Measurements from ENCODE around the gene NAV2. TPM values are rescaled to one million over a fixed set of nuclear protein-coding genes. Genes with fewer than 3 reads are reported as not detected.

The NAV2 gene
- total RNA-seq, 1 experiment from 2014 or later: 2.1 TPM

DNA sequence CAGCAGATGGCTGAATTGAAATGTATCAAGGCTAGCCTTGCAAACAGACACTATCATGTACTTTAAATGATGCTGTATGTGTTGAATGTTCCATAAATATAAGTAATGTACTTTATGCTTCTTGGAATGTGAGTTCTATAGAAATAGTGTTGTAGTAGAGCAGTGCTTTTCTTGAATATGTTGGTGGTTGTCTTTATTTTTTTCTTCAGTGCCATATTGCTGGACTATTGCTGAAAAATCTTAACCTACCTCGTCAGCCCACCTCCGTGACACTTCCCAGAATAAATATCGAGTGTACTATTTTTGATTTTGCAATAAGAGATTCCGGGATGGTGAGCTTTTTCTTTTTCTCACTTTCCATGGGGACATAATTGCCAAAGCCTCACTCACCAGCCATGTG lies 153.9 kb downstream of the NAV2 start (continued):
- no peak for TF ChIP-seq ELF1 (IDR thresholded peaks at IDR 0.05; ENCODE audit: borderline replicate concordance, low read depth)
- TF ChIP-seq SIN3A (IDR thresholded peaks at IDR 0.05; ENCODE audit: low read depth): no peak

DNA sequence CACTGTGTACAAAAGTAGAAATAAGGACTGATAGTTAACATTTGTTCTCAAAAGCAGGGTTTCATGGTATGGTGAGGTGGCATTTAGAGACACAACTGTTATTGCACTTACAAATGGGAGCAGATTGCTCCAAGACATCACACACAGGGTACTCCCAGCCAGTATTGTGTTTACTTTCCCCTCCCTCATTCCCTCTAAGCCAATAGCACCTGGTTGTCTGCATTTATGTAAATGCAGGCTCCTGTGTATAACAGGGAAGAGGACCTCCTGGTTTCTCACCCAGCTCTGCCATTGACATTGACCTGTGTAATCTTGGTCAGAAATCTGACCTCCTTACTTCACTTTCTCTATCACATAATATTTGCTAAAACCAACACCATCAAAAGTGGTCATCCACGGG lies 154.4 kb downstream of the NAV2 start:
- no peaks in the 10 kb centered on the region for H3K9me2 ChIP-seq (ENCODE audit: insufficient read depth)
- H3K4me1 ChIP-seq (ENCODE audit: control insufficient read depth in 1 of 2, insufficient read depth in 2 of 2, low read length in 2 of 2): no peaks in the 10 kb centered on the region
- ATAC-seq (no peak), DNase-seq (ENCODE audit: low read depth, low spot score) (no peak)
- no peak for TF ChIP-seq SIN3A (IDR thresholded peaks at IDR 0.05; ENCODE audit: low read depth)
- no peak for TF ChIP-seq TCF7L2 (IDR thresholded peaks at IDR 0.05; ENCODE audit: borderline replicate concordance, extremely low read depth, insufficient read depth, insufficient read length)
- TF ChIP-seq, protein P1, sequence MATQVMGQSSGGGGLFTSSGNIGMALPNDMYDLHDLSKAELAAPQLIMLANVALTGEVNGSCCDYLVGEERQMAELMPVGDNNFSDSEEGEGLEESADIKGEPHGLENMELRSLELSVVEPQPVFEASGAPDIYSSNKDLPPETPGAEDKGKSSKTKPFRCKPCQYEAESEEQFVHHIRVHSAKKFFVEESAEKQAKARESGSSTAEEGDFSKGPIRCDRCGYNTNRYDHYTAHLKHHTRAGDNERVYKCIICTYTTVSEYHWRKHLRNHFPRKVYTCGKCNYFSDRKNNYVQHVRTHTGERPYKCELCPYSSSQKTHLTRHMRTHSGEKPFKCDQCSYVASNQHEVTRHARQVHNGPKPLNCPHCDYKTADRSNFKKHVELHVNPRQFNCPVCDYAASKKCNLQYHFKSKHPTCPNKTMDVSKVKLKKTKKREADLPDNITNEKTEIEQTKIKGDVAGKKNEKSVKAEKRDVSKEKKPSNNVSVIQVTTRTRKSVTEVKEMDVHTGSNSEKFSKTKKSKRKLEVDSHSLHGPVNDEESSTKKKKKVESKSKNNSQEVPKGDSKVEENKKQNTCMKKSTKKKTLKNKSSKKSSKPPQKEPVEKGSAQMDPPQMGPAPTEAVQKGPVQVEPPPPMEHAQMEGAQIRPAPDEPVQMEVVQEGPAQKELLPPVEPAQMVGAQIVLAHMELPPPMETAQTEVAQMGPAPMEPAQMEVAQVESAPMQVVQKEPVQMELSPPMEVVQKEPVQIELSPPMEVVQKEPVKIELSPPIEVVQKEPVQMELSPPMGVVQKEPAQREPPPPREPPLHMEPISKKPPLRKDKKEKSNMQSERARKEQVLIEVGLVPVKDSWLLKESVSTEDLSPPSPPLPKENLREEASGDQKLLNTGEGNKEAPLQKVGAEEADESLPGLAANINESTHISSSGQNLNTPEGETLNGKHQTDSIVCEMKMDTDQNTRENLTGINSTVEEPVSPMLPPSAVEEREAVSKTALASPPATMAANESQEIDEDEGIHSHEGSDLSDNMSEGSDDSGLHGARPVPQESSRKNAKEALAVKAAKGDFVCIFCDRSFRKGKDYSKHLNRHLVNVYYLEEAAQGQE (IDR thresholded peaks at IDR 0.05; ENCODE audit: low read depth): no peak
- TF ChIP-seq POLR2A (IDR thresholded peaks at IDR 0.05; ENCODE audit: borderline replicate concordance, extremely low read depth, insufficient read depth, insufficient read length): no peak
- no peak for TF ChIP-seq RAD21 (IDR thresholded peaks at IDR 0.05; ENCODE audit: low read depth)
- TF ChIP-seq JUND (IDR thresholded peaks at IDR 0.05): no peak
- no peak for TF ChIP-seq YY1 (IDR thresholded peaks at IDR 0.05; ENCODE audit: extremely low read depth, insufficient replicate concordance, low read depth, low read length)
- no peak for TF ChIP-seq SP1 (IDR thresholded peaks at IDR 0.05; ENCODE audit: low read depth)
- TF ChIP-seq ZFX (IDR thresholded peaks at IDR 0.05): no peak
- TF ChIP-seq ZNF274 (IDR thresholded peaks at IDR 0.05; ENCODE audit: low read depth, low read length): no peak
- no peak for TF ChIP-seq ELF1 (IDR thresholded peaks at IDR 0.05; ENCODE audit: borderline replicate concordance, low read depth)
- no peak for TF ChIP-seq EZH2phosphoT487 (IDR thresholded peaks at IDR 0.05; ENCODE audit: borderline replicate concordance)
- TF ChIP-seq, protein P2, sequence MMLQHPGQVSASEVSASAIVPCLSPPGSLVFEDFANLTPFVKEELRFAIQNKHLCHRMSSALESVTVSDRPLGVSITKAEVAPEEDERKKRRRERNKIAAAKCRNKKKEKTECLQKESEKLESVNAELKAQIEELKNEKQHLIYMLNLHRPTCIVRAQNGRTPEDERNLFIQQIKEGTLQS (IDR thresholded peaks at IDR 0.05): no peak
- TF ChIP-seq, protein P3, sequence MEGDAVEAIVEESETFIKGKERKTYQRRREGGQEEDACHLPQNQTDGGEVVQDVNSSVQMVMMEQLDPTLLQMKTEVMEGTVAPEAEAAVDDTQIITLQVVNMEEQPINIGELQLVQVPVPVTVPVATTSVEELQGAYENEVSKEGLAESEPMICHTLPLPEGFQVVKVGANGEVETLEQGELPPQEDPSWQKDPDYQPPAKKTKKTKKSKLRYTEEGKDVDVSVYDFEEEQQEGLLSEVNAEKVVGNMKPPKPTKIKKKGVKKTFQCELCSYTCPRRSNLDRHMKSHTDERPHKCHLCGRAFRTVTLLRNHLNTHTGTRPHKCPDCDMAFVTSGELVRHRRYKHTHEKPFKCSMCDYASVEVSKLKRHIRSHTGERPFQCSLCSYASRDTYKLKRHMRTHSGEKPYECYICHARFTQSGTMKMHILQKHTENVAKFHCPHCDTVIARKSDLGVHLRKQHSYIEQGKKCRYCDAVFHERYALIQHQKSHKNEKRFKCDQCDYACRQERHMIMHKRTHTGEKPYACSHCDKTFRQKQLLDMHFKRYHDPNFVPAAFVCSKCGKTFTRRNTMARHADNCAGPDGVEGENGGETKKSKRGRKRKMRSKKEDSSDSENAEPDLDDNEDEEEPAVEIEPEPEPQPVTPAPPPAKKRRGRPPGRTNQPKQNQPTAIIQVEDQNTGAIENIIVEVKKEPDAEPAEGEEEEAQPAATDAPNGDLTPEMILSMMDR (IDR thresholded peaks at IDR 0.05 in 2 of 3, conservative IDR thresholded peaks at IDR 0.05 in 1 of 3; ENCODE audit: borderline replicate concordance in 1 of 3, insufficient read depth in 1 of 3, low read depth in 2 of 3, low read length in 2 of 3): no peak
- no peak for TF ChIP-seq FOSL1 (IDR thresholded peaks at IDR 0.05; ENCODE audit: low read depth)
- no peak for TF ChIP-seq POLR2AphosphoS5 (IDR thresholded peaks at IDR 0.05; ENCODE audit: low read depth, low read length)
- no peak for TF ChIP-seq CEBPB (IDR thresholded peaks at IDR 0.05; ENCODE audit: low read depth)
- TF ChIP-seq, protein P4, sequence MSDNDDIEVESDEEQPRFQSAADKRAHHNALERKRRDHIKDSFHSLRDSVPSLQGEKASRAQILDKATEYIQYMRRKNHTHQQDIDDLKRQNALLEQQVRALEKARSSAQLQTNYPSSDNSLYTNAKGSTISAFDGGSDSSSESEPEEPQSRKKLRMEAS (IDR thresholded peaks at IDR 0.05): no peak
- TF ChIP-seq EZH2 (IDR thresholded peaks at IDR 0.05): no peak
- no peak for TF ChIP-seq CBX3 (IDR thresholded peaks at IDR 0.05; ENCODE audit: low read depth)
- intact Hi-C loops (cut with micrococcal nuclease): no loop called here
- no peak overlapping the region for H3K9ac ChIP-seq (ENCODE audit: low read length)
- no peaks in the 10 kb centered on the region for H3K36me3 ChIP-seq (ENCODE audit: control insufficient read depth in 1 of 2, insufficient read depth in 2 of 2, low read length in 2 of 2)
- H3K4me2 ChIP-seq (ENCODE audit: low read length): no peak overlapping the region
- no peak overlapping the region for H3K4me3 ChIP-seq (replicated peaks in 1 of 2; ENCODE audit: low read depth in 1 of 2, low read length in 2 of 2)
- no peak overlapping the region for H2AFZ ChIP-seq (ENCODE audit: low read depth, low read length, poor library complexity, severe bottlenecking)
- CTCF ChIA-PET: no interaction called here
- no peaks in the 10 kb centered on the region for H3K27me3 ChIP-seq (ENCODE audit: insufficient read depth, low read length)
- no peak overlapping the region for H3K27ac ChIP-seq (ENCODE audit: low read depth, low read length)
- H3K79me2 ChIP-seq (ENCODE audit: insufficient read depth, low read length): no peaks in the 10 kb centered on the region
- no TSS peak for BruUV-seq (replicated peaks)
- H3K9me3 ChIP-seq (ENCODE audit: control insufficient read depth in 1 of 2, insufficient read depth in 1 of 2, low read depth in 1 of 2, low read length in 2 of 2): no peaks in the 10 kb centered on the region
- POLR2A ChIA-PET: no interaction called here
- H4K20me1 ChIP-seq (ENCODE audit: insufficient read depth): no peaks in the 10 kb centered on the region
- RAD21 ChIA-PET (ENCODE audit: low non-redundant PET in 1 of 2, low total read pairs in 2 of 2, uncharacterized antibody in 2 of 2, unreplicated experiment in 2 of 2): no interaction called here

Data from HCT116 (cell line).